ENCODE results near the gene DGKI.

Gene DGKI

GRCh38 chr7:137403353-137403695, 443.4 kb downstream of the DGKI start:
- TF ChIP-seq CTCF (IDR thresholded peaks at IDR 0.05; ENCODE audit: low read depth, low read length): no peak
- H3K4me3 ChIP-seq (ENCODE audit: low read depth, low read length): no peak overlapping the region

DNA sequence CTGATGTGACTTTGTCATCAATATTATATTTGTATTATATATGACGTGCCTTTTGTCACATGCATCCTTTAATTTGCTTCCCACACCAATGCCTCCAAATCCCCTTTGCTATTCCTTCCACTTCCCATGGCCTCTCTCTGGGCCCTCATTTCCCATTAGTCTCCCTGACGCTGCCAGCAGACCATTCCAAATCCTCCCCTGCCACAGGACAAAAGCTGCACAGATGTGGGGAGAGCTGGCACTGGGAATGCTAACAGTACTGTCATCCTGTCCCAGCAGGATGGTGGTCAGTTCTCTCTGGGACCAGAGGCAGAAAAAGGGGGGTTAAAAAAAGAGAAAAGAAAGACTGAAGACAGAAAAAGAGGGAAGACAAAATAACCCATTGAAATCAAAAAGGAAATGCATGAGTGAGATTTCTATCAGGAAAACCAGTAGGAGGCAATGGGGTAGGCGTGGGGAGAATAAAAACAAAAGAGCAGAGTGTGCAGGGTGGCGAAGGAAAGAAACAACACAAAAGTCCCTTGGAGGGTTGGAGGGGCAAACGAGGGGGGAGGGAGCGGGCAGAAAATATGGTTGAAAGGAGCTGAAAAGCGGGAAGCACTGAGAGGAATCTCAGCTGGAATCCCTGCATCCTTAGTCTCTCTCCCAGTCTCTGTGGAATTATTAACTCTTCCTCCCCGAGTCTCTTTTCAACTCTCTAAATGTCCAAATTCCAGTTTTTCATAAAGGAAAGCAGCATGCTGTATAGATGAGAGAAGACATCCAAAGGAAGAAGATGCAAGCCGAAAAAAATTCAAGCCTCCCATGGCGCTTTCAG, 444.0 kb downstream of the DGKI start:
- H3K4me3 ChIP-seq (ENCODE audit: low read depth, low read length): no peak overlapping the region
- TF ChIP-seq CTCF (IDR thresholded peaks at IDR 0.05; ENCODE audit: low read depth, low read length): no peak

DNA sequence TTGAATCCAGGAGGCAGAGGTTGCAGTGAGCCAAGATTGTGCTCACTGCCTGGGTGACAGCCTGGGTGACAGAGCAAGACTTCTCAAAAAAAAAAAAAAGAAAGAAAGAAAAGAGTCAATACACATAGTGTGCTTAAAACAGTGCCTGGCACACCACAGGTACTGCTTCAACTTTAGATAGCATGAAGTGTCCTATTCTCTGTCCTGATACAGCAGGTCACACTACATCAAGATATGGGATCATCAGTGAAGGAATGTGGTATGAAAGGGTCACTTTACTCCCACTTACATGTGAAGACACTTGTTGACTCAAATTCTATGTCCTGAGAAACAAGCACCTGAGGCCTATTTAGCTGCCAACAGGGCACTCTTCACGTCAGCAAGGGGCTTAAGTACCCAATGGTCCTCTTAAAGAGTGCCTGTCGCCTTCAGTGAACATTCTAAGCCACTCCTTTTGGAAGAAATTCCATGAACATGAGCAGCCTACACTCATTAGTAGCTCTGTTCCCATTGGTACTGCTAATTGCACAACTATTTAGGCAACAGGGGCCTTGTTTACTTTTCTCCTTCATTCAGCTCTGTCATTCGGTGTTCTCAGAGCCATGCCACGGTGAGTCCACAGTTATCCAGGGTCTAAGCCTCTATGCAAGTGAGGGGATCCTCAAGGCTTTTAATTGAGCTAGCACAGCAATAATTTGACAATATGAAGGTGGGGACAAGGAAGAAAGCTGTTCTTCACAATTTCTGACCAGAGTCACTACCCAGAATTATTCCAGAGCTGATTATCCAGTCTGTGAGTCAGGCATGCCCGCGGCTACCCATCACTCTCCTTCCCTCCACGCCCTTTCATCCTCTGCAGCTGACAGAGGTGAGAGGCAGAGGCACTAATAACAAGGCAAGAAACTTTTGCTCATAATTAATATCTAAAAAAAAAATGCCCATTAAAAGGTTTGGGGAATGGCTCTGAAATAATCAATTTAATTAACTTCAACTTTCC, 446.6 kb downstream of the DGKI start:
- TF ChIP-seq CTCF (IDR thresholded peaks at IDR 0.05; ENCODE audit: low read depth, low read length): no peak
- no peak overlapping the region for H3K4me3 ChIP-seq (ENCODE audit: low read depth, low read length)

DNA sequence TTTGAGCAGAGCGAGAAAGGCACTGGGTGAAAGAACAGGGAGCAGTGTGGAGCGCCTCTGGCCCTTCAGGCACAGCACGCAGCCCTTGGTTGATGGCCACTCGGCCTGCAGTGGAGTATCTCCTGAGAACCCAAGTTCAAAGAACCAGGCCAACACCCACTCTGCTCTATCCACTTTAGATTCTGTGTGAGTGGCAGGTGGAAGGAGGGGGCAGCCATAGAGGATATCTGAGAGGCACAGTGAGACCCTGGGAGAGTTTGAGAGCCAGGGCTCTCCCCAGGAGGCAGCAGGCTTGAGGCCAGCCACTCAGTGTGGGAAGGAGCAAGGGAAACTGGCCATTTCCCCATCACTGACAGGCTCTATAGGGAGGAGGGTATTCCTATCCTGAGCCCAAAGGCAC, 450.7 kb downstream of the DGKI start:
- TF ChIP-seq CTCF (IDR thresholded peaks at IDR 0.05; ENCODE audit: low read depth, low read length): no peak
- H3K4me3 ChIP-seq (ENCODE audit: low read depth, low read length): no peak overlapping the region

DNA sequence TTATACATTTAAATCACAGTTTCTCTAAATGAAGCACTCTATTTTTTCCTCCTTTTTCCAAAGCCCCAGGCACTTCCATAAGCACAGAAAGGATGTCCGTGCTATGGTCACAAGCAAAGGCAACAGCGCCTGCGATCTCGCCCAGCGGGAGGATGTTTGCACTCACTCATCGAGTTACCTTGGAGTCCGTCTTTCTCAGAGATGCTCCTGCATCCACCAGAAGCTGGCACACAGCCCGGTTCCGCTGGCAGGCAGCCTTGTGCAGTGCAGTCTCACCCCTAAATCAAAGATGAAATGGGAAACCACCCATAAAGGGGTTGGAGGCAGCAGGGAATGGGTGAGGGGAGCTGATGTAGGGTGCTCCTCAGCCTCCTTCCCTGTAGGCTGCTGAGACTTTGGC, 451.4 kb downstream of the DGKI start:
- TF ChIP-seq CTCF (IDR thresholded peaks at IDR 0.05; ENCODE audit: low read depth, low read length): no peak
- H3K4me3 ChIP-seq (ENCODE audit: low read depth, low read length): no peak overlapping the region

- TF ChIP-seq CTCF (IDR thresholded peaks at IDR 0.05; ENCODE audit: low read depth, low read length): no peak
- no peak overlapping the region for H3K4me3 ChIP-seq (ENCODE audit: low read depth, low read length)
Measured at GRCh38 chr7:137393570-137393969, 453.2 kb downstream of the DGKI start.

DNA sequence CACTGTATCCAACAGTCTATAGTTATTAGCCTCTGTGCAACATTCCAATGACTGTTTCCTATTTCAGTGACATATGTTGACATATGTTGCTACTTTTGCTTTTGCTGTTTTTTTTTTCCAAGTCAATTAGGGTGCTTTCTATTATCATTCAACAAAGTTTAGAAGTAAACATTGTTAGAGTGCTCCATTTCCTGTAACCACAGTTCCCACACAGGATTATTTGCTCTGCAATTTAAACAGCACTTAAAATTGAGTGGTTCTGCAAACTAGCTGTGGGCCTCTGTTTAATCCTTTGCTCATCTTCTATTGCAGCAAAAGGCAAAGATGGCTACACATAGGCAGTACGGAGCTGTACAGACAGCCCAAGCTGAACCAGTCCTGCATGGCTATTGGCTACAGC, 456.7 kb downstream of the DGKI start:
- no peak for TF ChIP-seq CTCF (IDR thresholded peaks at IDR 0.05; ENCODE audit: low read depth, low read length)
- H3K4me3 ChIP-seq (ENCODE audit: low read depth, low read length): no peak overlapping the region
